ENCODE results near the gene WDR38.
A peak's percentile ranks its signal among the peaks of the same experiment; 100 is the strongest.

Gene WDR38

GRCh38 chr9:124859803-124860581 is 6.7 kb downstream of the WDR38 start:
- DNase-seq = no peak

DNA sequence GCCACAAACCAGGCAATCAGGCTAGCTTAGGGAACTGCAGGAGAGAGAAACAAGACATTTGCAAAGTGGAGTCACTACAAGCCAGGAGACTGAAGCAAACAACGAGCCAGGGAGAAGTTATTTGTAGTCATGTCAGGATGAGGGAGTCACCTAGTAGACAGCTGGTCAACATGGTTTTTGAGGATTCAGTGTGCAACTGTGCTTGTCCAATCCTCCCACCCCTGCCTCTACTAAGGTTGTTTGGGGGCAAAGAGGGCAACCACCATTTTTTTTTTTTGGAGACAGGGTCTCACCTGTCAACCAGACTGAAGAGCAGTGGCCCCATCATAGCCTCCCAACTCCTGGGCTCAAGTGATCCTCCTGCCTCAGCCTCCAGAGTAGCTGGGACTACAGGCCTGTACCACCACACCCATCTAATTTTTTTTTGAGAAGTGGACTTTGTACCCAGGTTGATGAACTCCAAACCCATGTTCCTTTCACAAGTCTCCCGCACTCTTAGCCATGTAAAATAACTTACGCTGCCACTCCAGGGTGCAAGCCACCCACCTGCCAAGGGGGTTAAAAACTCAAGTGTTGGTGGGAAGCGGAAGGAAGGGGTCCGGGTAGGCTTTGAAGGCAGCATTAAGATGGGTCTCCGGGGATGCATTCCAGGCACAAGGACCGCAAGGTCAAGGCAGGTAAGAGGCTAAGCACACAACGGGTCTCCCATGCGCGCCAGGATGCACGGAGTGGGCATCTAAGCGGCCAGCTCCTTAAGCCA is 7.5 kb downstream of the WDR38 start:
- DNase-seq = no peak

DNA sequence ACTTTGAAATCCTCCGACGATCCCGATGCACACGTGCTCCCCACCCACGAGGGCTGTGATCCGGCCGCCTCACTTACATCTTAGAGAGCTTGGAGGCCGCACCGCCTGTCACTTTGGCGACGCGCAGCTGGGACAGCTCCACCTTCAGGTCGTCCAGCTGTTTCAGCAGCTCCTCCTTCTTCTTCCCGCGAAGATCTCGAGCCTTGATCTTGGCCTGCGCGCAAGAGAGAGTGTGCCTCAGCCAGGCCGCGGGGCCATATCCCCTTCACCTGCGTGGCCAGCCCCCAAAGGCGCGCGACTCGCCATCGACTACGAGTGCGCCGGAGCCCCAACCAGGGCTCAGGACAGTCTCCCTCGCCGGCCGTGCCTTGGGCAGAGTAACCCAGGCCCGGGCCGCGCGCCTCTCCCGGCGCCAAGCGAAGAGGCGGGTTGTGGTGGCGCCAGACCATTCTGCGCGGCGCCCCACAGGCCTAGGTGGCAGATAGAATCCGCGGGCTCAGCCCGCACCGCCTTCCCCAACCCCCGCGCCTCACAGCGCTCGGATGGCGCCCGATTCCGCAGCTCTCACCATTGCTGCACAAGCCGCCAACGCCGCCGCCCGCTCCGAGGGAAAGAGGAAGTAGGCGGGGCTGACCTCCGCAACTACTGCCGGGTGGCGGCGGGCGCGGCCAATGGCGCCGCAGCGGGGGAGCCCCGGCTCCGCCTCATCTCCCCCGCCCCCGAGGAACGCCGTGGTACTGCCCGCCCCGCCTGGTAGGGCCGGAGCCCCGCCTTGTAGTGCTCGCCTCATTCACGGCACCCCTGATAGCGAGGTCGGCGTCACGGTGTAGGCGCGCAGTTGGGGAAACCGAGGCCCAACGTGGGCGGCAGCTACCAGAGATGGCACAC is 8.3 kb downstream of the WDR38 start, which contains the start of the genes ARPC5L and RPL35:
TSS of gene ARPC5L (plus strand) at position 789 of the 888 bp plus-strand sequence. CDS start 7,161 bp downstream, outside the sequence.
TSS of gene RPL35 (minus strand) at position 616 of the 888 bp plus-strand sequence. CDS start at position 571, 45 bp downstream.
- peak; percentile 68 for DNase-seq

- peak; percentile 37 for DNase-seq
Measured at GRCh38 chr9:124863371-124863871, 10.2 kb downstream of the WDR38 start.

DNA sequence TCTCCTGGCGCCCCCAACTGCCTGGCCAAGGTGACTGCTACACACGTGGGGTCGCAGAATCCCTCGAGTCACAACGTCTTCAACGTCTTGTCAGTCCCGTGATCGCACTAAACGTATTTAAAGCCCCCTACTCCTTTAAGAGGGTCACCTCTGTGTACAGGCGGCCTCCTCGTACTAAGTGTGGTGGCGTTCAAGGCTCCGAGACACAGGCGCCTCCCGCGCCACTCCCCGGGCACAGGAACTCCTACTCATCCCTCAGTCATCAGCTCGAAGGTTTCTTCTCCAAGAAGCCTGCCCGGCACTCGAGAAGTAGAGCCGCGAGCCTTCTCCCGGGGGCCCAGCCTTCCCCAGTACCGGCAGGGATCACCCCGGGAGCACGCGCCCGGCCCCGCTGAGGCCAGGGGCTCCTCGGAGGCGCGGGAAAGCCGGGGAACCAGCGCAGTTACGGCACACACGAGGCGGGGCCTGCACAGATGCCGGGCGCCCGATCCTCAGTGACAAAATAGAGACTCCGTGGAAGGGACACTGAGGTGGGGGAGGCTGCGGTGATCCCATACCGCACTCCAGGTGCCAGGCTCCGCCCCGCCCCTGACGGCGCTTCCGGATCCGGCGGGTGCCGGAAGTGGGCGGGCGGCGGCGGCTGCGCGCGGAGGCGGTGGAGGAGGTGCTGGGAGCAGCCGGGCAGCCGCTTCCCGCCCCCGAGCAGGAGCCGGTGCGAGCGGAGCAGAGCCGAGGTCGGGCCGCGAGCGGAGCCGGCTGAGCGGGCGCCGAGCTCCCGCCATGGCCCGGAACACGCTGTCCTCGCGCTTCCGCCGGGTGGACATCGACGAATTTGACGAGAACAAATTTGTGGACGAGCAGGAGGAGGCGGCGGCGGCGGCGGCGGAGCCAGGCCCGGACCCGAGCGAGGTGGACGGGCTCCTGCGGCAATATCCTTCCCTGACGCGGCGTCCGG is 15.5 kb downstream of the WDR38 start:
- DNase-seq = peak; percentile 36

GRCh38 chr9:124869466-124869985 is 16.3 kb downstream of the WDR38 start:
- no peak for DNase-seq

DNA sequence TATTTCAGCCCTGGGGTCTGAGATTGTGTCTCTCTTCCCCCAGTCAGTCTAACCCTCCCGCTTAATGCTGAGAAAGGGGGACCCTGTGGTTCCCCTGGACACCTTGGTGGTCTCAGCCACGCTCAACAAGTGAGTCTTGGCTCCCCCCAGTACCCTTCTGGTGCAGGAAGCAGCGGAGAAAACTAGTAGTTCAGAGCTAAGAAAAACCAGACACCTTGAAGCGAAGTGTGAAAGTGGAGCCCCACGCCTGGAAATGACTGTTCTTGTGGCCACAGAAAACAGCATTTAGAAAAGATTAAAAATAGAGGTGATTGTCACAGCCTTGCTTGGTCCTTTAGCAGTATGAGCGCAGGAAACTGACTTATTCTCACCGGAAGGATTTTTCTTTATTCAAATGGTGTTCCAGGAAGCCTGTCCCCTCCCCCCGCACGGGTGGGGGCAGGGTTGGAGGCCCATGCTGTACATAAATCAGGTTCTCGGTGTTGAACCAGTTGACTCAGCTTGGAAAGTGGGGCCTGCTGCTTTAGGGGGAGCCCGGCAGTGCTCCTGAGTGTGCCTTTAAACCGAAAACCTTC is 16.8 kb downstream of the WDR38 start:
- DNase-seq = no peak

DNA sequence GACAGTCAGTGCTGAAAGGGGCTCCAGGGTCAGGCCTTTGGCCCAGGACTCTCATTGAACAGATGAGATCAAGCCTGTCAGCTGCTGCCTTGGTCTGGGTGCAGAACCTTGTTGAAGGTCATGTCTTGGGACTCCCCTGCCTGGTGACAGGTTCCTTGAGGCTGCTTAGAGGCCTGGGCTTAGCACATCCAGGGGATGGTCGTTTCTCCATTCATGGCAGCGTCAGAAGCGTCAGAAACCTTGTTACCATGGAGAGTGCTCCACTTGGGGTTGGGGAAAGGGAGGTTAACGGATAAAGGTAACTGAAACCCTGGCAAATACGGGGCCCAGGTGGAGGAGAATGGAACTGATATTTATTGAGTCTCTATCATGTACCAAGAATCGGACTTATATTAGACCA is 17.5 kb downstream of the WDR38 start:
- DNase-seq = no peak

GRCh38 chr9:124871156-124871561 is 17.9 kb downstream of the WDR38 start:
- DNase-seq = no peak

DNA sequence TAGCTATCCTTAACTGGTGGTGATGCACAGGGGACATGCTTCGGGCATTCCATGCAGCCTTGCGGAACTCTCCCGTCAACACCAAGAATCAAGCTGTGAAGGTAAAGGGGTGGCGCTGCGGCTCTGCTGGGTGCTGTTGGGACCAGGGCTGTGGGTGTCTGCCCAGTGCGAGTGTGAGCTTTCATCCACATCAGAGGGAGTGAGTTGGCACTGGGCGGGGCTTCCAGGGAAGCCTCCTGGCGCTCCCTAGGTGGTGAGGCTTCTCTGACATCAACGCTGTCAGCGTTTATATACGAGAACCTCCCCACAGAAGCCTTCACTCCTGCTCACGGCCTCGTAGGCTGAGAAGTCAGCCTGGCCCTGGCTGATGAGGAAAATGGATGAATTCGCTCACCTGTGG is 20.4 kb downstream of the WDR38 start:
- no peak for DNase-seq

- no peak for DNase-seq
Measured at GRCh38 chr9:124875501-124875900, 22.2 kb downstream of the WDR38 start.

GRCh38 chr9:124877021-124877782 is 23.9 kb downstream of the WDR38 start:
- DNase-seq = no peak

- no peak for DNase-seq
Measured at GRCh38 chr9:124878021-124878420, 24.8 kb downstream of the WDR38 start.

- no peak for DNase-seq
Measured at GRCh38 chr9:124878518-124878917, 25.3 kb downstream of the WDR38 start.

GRCh38 chr9:124879226-124879625 is 26.0 kb downstream of the WDR38 start:
- no peak for DNase-seq

- no peak for DNase-seq
Measured at GRCh38 chr9:124880501-124880900, 27.2 kb downstream of the WDR38 start.

GRCh38 chr9:124881138-124881743 is 28.0 kb downstream of the WDR38 start:
- DNase-seq = no peak

DNA sequence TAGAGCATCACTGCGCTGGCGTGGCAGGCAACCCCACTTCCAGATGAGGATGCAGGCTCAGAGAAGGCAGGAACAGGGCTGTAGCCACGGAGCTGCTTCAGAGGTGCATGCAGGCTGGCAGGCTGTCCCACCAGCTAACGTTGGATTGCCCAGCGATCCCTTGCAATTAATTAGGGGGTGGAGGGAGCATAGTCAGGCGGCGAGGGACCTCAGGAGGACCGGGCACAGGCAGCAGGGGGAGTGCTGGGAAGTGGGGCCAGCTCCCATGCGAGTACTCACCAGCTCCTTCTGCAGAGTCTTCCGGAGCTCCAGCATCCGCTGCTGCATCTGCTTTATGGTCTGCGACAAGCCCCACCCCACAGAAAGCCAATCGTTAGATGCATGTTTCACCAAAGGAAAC is 29.0 kb downstream of the WDR38 start:
- no peak for DNase-seq

GRCh38 chr9:124884376-124884775 is 31.1 kb downstream of the WDR38 start:
- no peak for DNase-seq

- DNase-seq = no peak
Measured at GRCh38 chr9:124885551-124885950, 32.3 kb downstream of the WDR38 start.
